LNCaP clone FGC (cell line): ENCODE results near the gene NEDD8.
A peak's percentile ranks its signal among the peaks of the same experiment; 100 is the strongest.

ENCODE experiments used
- DNase-seq: peaks from one replicate; pipeline ENCODE4 v3.0.0-alpha.2; 2011; ENCODE audit warnings: low read depth
- H3K4me3 ChIP-seq: 2 replicates; pipeline ENCODE4 v1.5.1; 2011; ENCODE audit warnings: mild to moderate bottlenecking, low read depth, low read length, control low read depth
- TF ChIP-seq, protein P1 (sequence below): IDR thresholded peaks from 2 replicates; pipeline ENCODE4 v1.5.1; 2012; ENCODE audit warnings: mild to moderate bottlenecking; ENCODE audit not compliant: control insufficient read depth, insufficient read depth; ENCODE audit errors: extremely low read depth

The NEDD8 gene

GRCh38 chr14:24198814-24199524 is 33.2 kb downstream of the NEDD8 start:
- no peak for DNase-seq
- H3K4me3 ChIP-seq: no peak overlapping the region
- TF ChIP-seq, protein P1, sequence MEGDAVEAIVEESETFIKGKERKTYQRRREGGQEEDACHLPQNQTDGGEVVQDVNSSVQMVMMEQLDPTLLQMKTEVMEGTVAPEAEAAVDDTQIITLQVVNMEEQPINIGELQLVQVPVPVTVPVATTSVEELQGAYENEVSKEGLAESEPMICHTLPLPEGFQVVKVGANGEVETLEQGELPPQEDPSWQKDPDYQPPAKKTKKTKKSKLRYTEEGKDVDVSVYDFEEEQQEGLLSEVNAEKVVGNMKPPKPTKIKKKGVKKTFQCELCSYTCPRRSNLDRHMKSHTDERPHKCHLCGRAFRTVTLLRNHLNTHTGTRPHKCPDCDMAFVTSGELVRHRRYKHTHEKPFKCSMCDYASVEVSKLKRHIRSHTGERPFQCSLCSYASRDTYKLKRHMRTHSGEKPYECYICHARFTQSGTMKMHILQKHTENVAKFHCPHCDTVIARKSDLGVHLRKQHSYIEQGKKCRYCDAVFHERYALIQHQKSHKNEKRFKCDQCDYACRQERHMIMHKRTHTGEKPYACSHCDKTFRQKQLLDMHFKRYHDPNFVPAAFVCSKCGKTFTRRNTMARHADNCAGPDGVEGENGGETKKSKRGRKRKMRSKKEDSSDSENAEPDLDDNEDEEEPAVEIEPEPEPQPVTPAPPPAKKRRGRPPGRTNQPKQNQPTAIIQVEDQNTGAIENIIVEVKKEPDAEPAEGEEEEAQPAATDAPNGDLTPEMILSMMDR: no peak

GRCh38 chr14:24197056-24197450 is 35.1 kb downstream of the NEDD8 start:
- TF ChIP-seq, protein P1: no peak
- no peak for DNase-seq
- H3K4me3 ChIP-seq: no peak overlapping the region; the same call in 1 of the 2 replicates

- DNase-seq: no peak
- H3K4me3 ChIP-seq: peak overlapping the region; percentile 90
- TF ChIP-seq, protein P1: no peak
Measured at GRCh38 chr14:24196071-24197055, 35.8 kb downstream of the NEDD8 start.

DNA sequence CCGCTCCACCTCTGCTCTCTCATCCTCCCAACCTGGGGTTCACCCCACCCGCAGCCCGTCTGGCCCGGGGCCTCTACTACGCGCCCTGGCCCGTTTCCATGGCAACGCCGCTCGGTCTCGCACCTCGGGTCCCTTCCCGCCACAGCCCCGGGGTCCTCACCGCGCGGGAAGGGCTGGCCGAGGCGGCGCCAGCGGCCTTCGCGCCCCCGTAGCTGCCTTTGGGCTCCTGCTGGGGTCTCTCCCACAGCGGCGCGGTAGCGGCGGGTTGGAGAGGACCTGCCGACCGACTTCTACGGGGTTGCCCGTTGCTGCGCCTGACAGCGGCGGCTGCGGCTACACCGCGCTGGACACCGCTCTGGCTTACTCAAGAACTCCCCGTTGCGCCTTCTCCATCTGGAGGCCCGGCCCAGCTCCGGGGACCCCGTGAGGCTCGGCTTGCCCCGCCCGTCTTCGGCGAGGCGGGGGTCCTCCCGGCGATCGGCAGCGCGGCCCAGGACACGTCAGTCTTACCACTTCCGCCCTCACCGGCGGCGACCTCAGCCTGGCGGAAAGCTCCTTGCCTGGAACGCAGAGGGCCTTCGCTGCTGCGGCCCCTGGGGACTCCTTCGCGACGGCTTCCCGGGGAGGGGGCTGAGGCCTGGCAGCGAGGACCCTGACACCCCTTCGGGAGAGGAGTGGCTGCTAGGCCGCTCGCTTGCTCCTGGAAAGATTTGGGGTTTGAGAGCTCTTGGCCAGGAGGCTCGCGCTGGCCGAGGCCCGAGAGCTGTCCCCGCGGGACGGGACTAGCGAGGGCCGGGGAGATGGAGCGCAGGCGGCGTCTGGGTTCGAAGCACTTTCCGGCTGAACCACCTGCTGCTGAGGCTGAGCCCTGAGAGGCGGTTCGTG is 36.7 kb downstream of the NEDD8 start, which contains the start of gene TM9SF1:
Gene TM9SF1, minus strand, starts transcription at position 256 of the 885 bp plus-strand sequence. CDS start 422 bp downstream, outside the sequence.
- TF ChIP-seq, protein P1: no peak
- peak; percentile 38 for DNase-seq
- peak within 1 kb of the TSS; percentile 90 for H3K4me3 ChIP-seq

DNA sequence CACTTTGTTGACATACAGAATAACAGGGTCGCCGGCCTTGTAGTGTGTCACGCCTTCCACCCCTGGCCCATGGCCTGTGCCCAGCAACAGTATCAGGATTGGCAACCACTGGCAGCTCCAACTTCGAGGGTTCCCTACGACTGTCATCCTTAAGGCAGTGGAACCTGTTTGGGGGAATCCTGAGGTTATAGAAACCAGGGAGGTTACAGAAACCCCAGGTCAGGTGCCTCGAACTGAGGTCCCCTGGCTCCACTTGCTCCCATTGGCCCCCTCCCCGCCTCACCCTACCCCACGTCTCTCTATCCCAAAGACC is 37.3 kb downstream of the NEDD8 start:
- TF ChIP-seq, protein P1: no peak
- peak overlapping the region; percentile 90 for H3K4me3 ChIP-seq
- DNase-seq: no peak

DNA sequence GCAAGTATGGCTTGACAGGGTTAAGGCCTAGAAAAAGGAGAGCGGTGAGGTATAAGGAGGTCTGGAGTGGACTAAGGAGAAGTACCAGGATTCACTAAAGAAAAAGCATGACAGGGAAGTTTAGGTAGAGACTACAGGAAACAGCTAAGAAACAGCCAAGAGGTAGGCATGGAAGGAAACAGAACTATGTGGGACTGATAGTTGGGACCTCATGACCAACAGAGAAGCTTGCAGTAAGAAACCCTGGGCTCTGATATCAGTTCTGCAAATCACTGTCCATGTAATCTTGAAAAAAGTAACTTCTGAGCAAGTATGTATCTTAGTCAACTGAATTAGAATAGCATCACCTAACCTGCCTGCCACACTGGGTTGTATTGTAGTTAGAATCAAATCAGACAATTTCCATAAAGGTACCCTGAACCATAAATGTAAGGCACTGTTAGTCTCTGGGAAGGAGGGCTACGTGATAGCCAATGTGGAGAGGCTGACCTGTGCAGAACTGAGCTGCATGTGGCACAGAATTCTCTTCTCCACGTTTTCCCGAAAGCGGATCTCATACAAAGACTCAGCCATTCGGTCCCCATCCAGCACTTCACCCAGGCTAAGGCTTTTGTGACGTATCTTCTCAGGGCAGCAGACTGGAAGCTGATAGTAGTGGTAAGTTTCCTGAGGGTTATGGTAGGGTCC is 37.8 kb downstream of the NEDD8 start:
- DNase-seq: no peak
- TF ChIP-seq, protein P1: no peak
- peak overlapping the region; percentile 90 for H3K4me3 ChIP-seq
